Transverse colon (tissue), 4 donors: Measurements from ENCODE around the gene INPPL1.
A peak's percentile ranks its signal among the peaks of the same experiment; 100 is the strongest.

Source experiments
- EP300 ChIP-seq: sonication (generic); formaldehyde crosslinking; IDR thresholded peaks from one replicate; pipeline ENCODE4 v1.6.1; 2017; ENCODE audit warnings: antibody characterized with exemption, low read depth
- POLR2A ChIP-seq: fragments of 450-650 bp; IDR thresholded peaks from one replicate; pipeline ENCODE4 v1.6.1; 2016; ENCODE audit warnings: antibody characterized with exemption, mild to moderate bottlenecking, moderate library complexity
- POLR2AphosphoS5 ChIP-seq, 3 donors: sonication (generic); formaldehyde crosslinking; IDR thresholded peaks; one replicate each; pipeline ENCODE4 v1.6.1; 2016; ENCODE audit warnings: antibody characterized with exemption in 3 of 3
- TF ChIP-seq, protein P1 (sequence below), 5 experiments: fragments of 200-600 bp in 3 of 5; fragments of 450-650 bp in 2 of 5; sonication (generic) in 3 of 5; IDR thresholded peaks; 1 replicate in 2 of 5; 2 replicates in 3 of 5; pipeline ENCODE4 v1.5.1; 2016 to 2017; ENCODE audit warnings: antibody characterized with exemption in 5 of 5, inconsistent platforms in 3 of 5, mild to moderate bottlenecking in 2 of 5, moderate library complexity in 1 of 5

- TF ChIP-seq, protein P1, sequence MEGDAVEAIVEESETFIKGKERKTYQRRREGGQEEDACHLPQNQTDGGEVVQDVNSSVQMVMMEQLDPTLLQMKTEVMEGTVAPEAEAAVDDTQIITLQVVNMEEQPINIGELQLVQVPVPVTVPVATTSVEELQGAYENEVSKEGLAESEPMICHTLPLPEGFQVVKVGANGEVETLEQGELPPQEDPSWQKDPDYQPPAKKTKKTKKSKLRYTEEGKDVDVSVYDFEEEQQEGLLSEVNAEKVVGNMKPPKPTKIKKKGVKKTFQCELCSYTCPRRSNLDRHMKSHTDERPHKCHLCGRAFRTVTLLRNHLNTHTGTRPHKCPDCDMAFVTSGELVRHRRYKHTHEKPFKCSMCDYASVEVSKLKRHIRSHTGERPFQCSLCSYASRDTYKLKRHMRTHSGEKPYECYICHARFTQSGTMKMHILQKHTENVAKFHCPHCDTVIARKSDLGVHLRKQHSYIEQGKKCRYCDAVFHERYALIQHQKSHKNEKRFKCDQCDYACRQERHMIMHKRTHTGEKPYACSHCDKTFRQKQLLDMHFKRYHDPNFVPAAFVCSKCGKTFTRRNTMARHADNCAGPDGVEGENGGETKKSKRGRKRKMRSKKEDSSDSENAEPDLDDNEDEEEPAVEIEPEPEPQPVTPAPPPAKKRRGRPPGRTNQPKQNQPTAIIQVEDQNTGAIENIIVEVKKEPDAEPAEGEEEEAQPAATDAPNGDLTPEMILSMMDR (IDR thresholded peaks at IDR 0.05), result peak in 1 of 5 experiments; percentile 30
- TF ChIP-seq EP300 (no peak), POLR2A (no peak), POLR2AphosphoS5 (IDR thresholded peaks at IDR 0.05) (no peak)
Measured at GRCh38 chr11:72238492-72239312, 14.1 kb downstream of the INPPL1 start.
